ENCODE data around the gene STIM1.

The STIM1 gene

DNA sequence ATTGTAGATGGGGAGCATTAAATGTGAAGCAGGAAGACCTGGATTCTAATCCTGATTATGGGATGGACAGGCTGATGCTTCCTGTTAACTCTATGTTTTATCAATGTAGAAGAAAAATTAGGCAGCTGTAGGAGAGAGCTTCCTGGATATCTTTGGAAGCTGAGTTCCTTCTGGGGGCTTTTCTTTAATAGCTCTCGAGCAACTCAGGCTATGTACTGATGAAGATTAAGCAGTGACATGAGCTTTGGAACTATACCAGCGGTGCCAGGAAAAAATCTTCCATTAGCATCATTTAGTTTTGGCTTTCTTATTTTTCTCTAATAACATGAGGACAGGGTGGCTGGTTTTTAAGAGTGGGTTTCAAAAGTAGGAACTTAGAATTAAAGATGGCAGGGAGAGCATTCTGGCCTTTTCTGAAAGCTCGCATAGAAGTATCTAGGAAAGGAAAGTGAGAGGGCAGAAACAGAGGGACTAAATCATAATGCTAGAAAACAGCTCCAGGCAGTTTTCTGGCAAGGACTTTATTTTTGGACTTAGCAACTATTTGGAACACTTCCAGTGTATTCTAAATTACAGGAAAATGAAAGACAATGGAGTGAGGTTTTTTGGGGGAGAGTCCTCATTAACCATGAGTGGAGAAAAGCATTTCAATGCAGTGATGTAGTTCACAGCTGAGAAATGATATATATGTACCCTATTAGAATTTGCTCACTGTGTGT, 169.9 kb downstream of the STIM1 start:
- no peak for TF ChIP-seq TAF1 (IDR thresholded peaks at IDR 0.05; ENCODE audit: borderline replicate concordance, low read depth, low read length)
- TF ChIP-seq POLR2A (IDR thresholded peaks at IDR 0.05; ENCODE audit: low read depth, low read length), result no peak
- no peak for TF ChIP-seq POLR2AphosphoS5 (IDR thresholded peaks at IDR 0.05; ENCODE audit: low read depth, low read length)
- no peak for FAIRE-seq
- DNase-seq (ENCODE audit: insufficient read length), result no peak

DNA sequence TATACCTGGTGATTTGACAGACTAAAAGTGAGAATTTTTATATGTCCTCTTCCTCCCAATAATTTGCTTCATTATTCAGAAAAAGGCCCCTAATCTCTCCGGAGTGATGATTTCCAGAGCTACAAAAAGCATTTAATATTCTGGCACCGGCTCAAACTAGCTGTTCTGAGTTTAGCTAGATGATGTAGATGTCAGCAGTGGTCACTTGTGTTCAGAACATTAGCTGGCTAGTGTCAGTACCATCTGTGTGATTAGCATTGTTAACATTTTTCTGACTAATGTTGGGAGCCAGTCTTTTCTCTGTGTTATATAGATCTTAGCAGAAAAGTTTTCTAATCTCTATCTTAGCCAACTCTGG, 170.5 kb downstream of the STIM1 start:
- FAIRE-seq (no peak), DNase-seq (ENCODE audit: insufficient read length) (no peak)
- no peak for TF ChIP-seq POLR2A (IDR thresholded peaks at IDR 0.05; ENCODE audit: low read depth, low read length)
- no peak for TF ChIP-seq POLR2AphosphoS5 (IDR thresholded peaks at IDR 0.05; ENCODE audit: low read depth, low read length)
- no peak for TF ChIP-seq TAF1 (IDR thresholded peaks at IDR 0.05; ENCODE audit: borderline replicate concordance, low read depth, low read length)

DNA sequence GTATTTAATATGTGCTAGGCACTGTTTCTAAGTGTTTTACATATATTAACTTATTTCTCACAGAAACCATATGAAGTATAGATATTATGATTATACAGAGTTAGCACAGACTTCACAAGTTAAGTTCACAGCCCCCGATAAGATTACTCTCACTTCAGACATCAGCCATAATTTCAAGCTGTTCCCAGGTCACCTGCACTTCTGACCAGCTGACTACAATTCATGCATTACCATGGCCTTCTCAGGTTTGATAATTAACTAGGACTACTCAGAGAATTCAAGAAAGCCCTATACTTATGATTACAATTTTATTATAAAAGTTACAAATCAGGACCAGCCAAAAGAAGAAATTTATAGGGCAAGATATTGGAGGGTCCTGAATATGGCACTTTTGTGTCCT, 170.9 kb downstream of the STIM1 start:
- no peak for TF ChIP-seq POLR2AphosphoS5 (IDR thresholded peaks at IDR 0.05; ENCODE audit: low read depth, low read length)
- FAIRE-seq (no peak), DNase-seq (ENCODE audit: insufficient read length) (no peak)

DNA sequence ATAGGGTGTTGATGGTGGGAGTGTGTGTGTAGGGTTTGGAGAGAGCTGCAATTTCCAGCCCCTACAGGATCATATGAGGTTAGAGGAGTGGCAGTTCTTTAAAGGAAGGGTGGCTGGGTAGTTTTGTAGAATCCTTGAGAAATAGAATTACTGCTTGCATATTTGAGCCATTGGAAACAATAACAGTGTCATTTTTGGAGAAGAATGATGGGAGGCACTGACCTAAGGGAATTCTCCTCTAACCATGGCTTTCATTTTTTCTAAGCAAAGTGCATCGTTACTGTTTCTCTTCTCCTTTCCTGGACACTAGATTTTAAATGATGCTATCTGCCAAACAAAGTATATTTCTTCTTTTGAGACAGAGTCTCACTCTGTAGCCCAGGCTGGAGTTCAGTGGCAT, 172.3 kb downstream of the STIM1 start:
- FAIRE-seq, result no peak

DNA sequence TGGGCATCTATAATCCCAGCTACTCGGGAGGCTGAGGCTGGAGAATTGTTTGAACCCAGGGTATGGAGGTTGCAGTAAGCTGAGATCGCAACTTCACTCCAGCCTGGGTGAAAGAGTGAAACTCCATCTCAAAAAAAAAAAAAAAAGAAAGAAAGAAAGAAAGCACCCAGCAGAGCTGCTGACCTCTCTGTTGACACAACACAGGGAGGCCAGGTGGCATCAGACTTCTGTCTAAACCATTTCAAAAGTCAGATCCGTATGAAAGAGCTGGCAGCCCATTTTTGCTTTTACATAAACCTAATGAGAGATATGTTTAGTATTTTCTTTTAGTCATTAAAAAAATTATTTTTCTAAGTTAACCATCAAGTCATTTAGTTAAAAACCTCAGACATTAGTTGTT, 174.7 kb downstream of the STIM1 start:
- FAIRE-seq, result no peak
- no peak for DNase-seq (ENCODE audit: insufficient read length)

More for the DNA sequence above, 172.3 kb downstream of the STIM1 start:
- DNase-seq (ENCODE audit: insufficient read length), result no peak
- TF ChIP-seq TAF1 (IDR thresholded peaks at IDR 0.05; ENCODE audit: borderline replicate concordance, low read depth, low read length) (no peak), POLR2AphosphoS5 (IDR thresholded peaks at IDR 0.05; ENCODE audit: low read depth, low read length) (no peak), POLR2A (IDR thresholded peaks at IDR 0.05; ENCODE audit: low read depth, low read length) (no peak)

DNA sequence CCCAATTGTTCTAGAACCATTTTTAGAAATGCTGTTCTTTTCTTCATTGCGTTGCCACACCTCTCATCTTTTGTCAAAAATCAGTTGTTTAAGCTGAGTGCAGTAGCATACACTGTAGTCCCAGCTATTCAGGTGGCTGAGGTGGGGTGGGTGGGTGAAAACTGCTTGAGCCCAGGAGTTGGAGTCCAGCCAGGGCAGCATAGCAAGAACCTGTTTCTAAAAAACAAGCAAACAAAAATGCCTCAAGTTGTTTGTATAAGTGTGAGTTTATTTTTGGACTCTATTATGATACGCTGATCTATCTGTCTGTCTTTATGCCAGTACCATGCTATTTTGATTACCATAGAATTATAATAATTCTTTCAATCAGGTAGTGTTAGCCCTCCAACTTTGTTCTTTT, 176.6 kb downstream of the STIM1 start:
- FAIRE-seq, result no peak
- no peak for DNase-seq (ENCODE audit: insufficient read length)
- TF ChIP-seq POLR2A (IDR thresholded peaks at IDR 0.05; ENCODE audit: low read depth, low read length) (no peak), POLR2AphosphoS5 (IDR thresholded peaks at IDR 0.05; ENCODE audit: low read depth, low read length) (no peak), TAF1 (IDR thresholded peaks at IDR 0.05; ENCODE audit: borderline replicate concordance, low read depth, low read length) (no peak)

More for the DNA sequence above, 174.7 kb downstream of the STIM1 start:
- TF ChIP-seq POLR2AphosphoS5 (IDR thresholded peaks at IDR 0.05; ENCODE audit: low read depth, low read length) (no peak), POLR2A (IDR thresholded peaks at IDR 0.05; ENCODE audit: low read depth, low read length) (no peak)

DNA sequence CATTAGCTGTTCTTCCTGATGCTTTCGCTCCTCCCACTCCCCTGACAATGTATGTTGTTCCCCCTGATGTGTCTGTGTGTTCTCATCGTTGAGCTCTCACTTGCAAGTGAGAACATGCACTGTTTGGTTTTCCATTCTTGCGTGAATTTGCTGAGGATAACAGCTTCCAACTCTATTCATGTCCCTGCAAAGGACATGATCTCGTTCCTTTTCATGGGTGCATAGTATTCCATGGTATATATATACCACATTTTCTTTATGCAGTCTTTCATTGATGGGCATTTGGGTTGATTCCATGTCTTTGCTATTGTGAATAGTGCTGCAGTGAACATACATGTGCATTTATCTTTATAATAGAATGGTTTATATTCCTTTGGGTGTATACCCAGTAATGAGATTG, 180.5 kb downstream of the STIM1 start:
- FAIRE-seq (no peak), DNase-seq (ENCODE audit: insufficient read length) (no peak)
- TF ChIP-seq POLR2AphosphoS5 (IDR thresholded peaks at IDR 0.05; ENCODE audit: low read depth, low read length) (no peak), TAF1 (IDR thresholded peaks at IDR 0.05; ENCODE audit: borderline replicate concordance, low read depth, low read length) (no peak), POLR2A (IDR thresholded peaks at IDR 0.05; ENCODE audit: low read depth, low read length) (no peak)

DNA sequence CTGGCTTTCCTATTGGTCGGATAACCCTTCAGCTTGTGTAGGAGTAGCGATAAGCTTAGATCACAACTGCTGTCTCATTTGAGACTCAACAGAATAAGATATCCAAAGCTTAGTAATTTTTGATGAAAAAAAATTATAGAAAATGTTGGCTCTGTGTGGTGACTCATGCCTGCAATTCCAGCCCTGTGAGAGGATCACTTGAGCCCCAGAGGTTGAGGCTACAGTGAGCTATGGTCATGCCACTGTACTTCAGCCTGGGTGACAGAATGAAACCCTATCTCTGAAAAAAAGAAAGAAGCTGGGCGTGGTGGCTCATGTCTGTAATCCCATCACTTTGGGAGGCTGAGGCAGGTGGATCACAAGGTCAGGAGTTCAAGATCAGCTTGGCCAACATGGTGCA, 183.5 kb downstream of the STIM1 start:
- FAIRE-seq, result no peak
- TF ChIP-seq POLR2A (IDR thresholded peaks at IDR 0.05; ENCODE audit: low read depth, low read length) (no peak), TAF1 (IDR thresholded peaks at IDR 0.05; ENCODE audit: borderline replicate concordance, low read depth, low read length) (no peak), POLR2AphosphoS5 (IDR thresholded peaks at IDR 0.05; ENCODE audit: low read depth, low read length) (no peak)
- DNase-seq (ENCODE audit: insufficient read length), result no peak

DNA sequence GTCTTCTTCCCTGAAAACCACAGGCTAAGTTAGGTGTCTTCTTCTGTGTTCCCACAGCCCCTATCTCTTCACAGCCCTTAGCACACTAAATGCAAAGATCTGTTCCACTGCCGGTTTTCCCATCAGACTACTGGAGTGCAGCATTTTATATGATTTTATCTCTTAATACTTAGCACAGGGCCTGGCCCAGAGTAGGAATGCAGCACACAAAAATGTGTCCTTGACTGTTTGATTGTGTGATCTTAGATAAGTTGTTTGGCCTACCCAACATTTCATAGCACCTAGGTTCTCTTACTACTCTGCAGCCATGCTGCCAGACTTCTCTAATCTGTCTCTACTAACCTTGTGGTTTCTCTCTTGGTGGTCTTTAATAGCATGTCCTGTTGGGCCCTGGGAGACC, 185.0 kb downstream of the STIM1 start:
- TF ChIP-seq POLR2A (IDR thresholded peaks at IDR 0.05; ENCODE audit: low read depth, low read length) (no peak), POLR2AphosphoS5 (IDR thresholded peaks at IDR 0.05; ENCODE audit: low read depth, low read length) (no peak), TAF1 (IDR thresholded peaks at IDR 0.05; ENCODE audit: borderline replicate concordance, low read depth, low read length) (no peak)
- DNase-seq (ENCODE audit: insufficient read length) (no peak), FAIRE-seq (no peak)

DNA sequence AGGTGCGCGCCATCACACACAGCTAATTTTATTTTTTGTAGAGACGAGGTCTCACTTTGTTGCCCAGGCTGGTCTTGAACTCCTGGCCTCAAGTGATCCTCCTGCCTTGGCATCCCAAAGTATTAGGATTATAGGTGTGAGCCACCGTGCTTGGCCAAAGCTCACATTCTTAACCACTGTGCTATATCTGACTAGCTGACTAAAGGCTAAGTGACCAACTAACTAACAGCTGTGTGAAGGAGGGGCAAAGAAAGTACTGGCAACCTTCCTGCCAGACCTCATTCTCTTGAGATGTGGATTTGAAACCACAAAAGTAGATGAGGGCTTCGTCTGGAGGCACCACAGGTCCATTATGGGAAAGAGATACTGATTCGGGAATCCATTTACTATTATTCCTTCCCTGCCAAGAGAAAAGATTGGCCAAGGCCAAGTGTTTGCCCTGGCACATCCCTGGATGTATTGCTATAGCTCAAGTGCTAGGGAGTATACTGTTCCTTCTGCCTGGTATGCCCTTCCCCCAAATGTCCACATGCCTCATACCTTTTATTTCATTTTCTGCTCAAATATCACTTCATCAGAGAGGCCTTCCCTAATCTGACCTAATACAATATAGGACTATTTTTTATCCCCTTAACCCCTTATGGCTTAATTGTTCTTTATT, 186.4 kb downstream of the STIM1 start:
- DNase-seq (ENCODE audit: insufficient read length), result no peak
- FAIRE-seq, result no peak
- TF ChIP-seq TAF1 (IDR thresholded peaks at IDR 0.05; ENCODE audit: borderline replicate concordance, low read depth, low read length), result no peak
- TF ChIP-seq POLR2AphosphoS5 (IDR thresholded peaks at IDR 0.05; ENCODE audit: low read depth, low read length), result no peak
- TF ChIP-seq POLR2A (IDR thresholded peaks at IDR 0.05; ENCODE audit: low read depth, low read length), result no peak

DNA sequence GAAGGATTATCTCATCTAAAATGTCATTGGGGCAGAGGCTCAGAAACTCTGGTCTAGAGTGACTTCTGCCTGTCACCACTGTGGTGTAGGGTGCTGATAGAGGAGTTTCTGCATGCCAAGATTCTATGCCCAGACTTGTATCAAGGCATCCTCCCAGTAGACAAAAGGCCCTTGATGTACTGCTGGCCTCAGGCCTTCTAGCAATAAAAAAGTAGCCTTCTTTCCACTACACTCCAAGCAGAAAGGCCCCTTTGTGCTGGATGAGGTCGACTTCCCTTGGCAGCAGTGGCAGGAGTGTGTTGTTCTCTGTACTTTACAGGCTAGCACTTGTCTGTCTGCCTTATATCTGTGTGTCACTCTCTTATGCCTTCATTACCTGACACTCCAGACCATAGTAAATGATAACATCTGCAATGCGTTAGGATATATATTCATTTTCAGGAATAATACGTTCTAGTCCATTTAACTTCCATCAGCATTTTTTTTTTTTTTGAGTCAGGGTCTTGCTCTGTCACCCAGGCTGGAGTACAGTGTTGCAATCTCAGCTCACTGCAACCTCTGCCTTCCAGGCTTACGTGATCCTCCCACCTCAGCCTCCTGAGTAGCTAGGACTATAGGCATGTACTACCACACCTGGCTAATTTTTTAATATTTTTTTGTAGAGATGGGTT, 189.6 kb downstream of the STIM1 start:
- TF ChIP-seq POLR2A (IDR thresholded peaks at IDR 0.05; ENCODE audit: low read depth, low read length), result no peak
- TF ChIP-seq TAF1 (IDR thresholded peaks at IDR 0.05; ENCODE audit: borderline replicate concordance, low read depth, low read length), result no peak
- no peak for TF ChIP-seq POLR2AphosphoS5 (IDR thresholded peaks at IDR 0.05; ENCODE audit: low read depth, low read length)
- no peak for DNase-seq (ENCODE audit: insufficient read length)
- FAIRE-seq, result no peak

DNA sequence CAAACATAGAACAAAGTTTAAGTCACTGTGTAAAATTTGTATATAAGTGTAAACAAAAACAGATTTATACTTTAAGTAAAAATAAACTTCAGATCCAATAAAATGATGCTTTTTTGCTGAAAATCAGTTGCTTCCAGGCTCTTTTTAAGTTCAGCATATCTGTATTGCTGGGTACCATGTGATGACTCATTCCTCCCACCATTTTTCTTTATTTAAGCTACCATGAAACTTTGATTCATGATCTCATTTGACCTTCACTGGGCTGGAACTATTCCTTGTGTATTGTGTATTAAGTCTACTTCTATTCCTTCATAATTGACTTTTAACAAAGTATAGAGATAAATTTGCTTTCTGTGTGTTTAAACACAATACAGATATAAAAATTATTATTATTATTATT, 192.9 kb downstream of the STIM1 start:
- FAIRE-seq, result no peak
- TF ChIP-seq TAF1 (IDR thresholded peaks at IDR 0.05; ENCODE audit: borderline replicate concordance, low read depth, low read length) (no peak), POLR2A (IDR thresholded peaks at IDR 0.05; ENCODE audit: low read depth, low read length) (no peak), POLR2AphosphoS5 (IDR thresholded peaks at IDR 0.05; ENCODE audit: low read depth, low read length) (no peak)
- DNase-seq (ENCODE audit: insufficient read length), result no peak

Measured in GM12892 (cell line).